AG04450 (cell line): ENCODE data around the gene SPATA18. TPM values are rescaled to one million over a fixed set of nuclear protein-coding genes. Genes with fewer than 3 reads are reported as not detected.
A peak's percentile ranks its signal among the peaks of the same experiment; 100 is the strongest.
"Not testable (repeated sequence)": the region's sequence is repeated elsewhere in the genome, so short reads cannot be mapped to it uniquely, and the experiment has no call there.

ENCODE experiments used
- CTCF ChIA-PET: fragments of 300-600, 350-600 bp; formaldehyde crosslinking; extraction: SDS; loops from one replicate; lab custom pipeline; 2022; ENCODE audit warnings: antibody characterized with exemption, inconsistent platforms; lab: Charles Lee
- POLR2A ChIA-PET: fragments of 350-600 bp; formaldehyde crosslinking; extraction: SDS; loops from one replicate; lab custom pipeline; 2021; ENCODE audit warnings: antibody characterized with exemption, inconsistent platforms; lab: Yijun Ruan, JAX
- DNase-seq: peaks from one replicate; pipeline ENCODE4 v3.0.0-alpha.2; 2011; ENCODE audit warnings: low read depth, low spot score
- H3K27ac ChIP-seq: one replicate; pipeline ENCODE4 v1.5.1; 2012; ENCODE audit warnings: low read depth, low read length, control low read depth
- H3K27me3 ChIP-seq: one replicate; pipeline ENCODE4 v1.6.0; 2012; ENCODE audit warnings: low read length; ENCODE audit not compliant: control insufficient read depth, insufficient read depth
- H3K4me3 ChIP-seq: 2 replicates; pipeline ENCODE4 v1.5.1; 2011; ENCODE audit warnings: mild to moderate bottlenecking, low read depth, low read length, control low read depth
- H3K9me3 ChIP-seq: 2 replicates; pipeline ENCODE4 v1.5.1; 2012; ENCODE audit warnings: low read length; ENCODE audit not compliant: control insufficient read depth, insufficient read depth
- CTCF ChIP-seq: IDR thresholded peaks from 2 replicates; pipeline ENCODE4 v1.5.1; 2011; ENCODE audit warnings: low read depth, low read length, control low read depth, inconsistent platforms
- polyA plus RNA-seq: library from polyadenylated mRNA; depleted of rRNA; stranded (reverse); fragments of >200 nt; gene quantifications from 2 replicates; pipeline ENCODE4 v1.2.3, GENCODE V29; 2011

The SPATA18 gene
- polyA plus RNA-seq, 1 experiment: 12.7 TPM

- no peak for DNase-seq
- TF ChIP-seq CTCF: no peak
- H3K9me3 ChIP-seq: peaks cover 3% of the 10 kb centered on the region; the same call in 1 of the 2 replicates
- peaks cover 14% of the 10 kb centered on the region for H3K27me3 ChIP-seq
- H3K27ac ChIP-seq: no peak overlapping the region
- ChIA-PET CTCF (no interaction called here), POLR2A (no interaction called here)
- H3K4me3 ChIP-seq: no peak overlapping the region
These were observed 25.6 kb downstream of the SPATA18 start for GRCh38 chr4:52076731-52077130.

GRCh38 chr4:52079659-52080058, 28.6 kb downstream of the SPATA18 start:
- TF ChIP-seq CTCF: no peak
- Histone ChIP-seq H3K27me3 (peaks cover 9% of the 10 kb centered on the region), H3K4me3 (no peak overlapping the region), H3K9me3 (peaks cover 3% of the 10 kb centered on the region; the same call in 1 of the 2 replicates), H3K27ac (no peak overlapping the region)
- no peak for DNase-seq
- ChIA-PET POLR2A (no interaction called here), CTCF (no interaction called here)

- ChIA-PET CTCF (no interaction called here), POLR2A (no interaction called here)
- no peak overlapping the region for H3K4me3 ChIP-seq
- DNase-seq: no peak
- H3K27me3 ChIP-seq: peaks cover 7% of the 10 kb centered on the region
- no peak overlapping the region for H3K27ac ChIP-seq
- H3K9me3 ChIP-seq: peaks cover 3% of the 10 kb centered on the region; the same call in 1 of the 2 replicates
- no peak for TF ChIP-seq CTCF
These were observed 30.1 kb downstream of the SPATA18 start for GRCh38 chr4:52081216-52081615.

GRCh38 chr4:52086425-52086824, 35.3 kb downstream of the SPATA18 start:
- H3K27ac ChIP-seq, POLR2A ChIA-PET, CTCF ChIA-PET, H3K4me3 ChIP-seq, H3K27me3 ChIP-seq, H3K9me3 ChIP-seq, DNase-seq: not testable (repeated sequence)

- no peak overlapping the region for H3K4me3 ChIP-seq
- peak; percentile 21 for DNase-seq
- TF ChIP-seq CTCF: no peak
- H3K27me3 ChIP-seq: no peaks in the 10 kb centered on the region
- no peaks in the 10 kb centered on the region for H3K9me3 ChIP-seq
- no peak overlapping the region for H3K27ac ChIP-seq
- POLR2A ChIA-PET: no interaction called here
- CTCF ChIA-PET: interaction anchor here (1.3 kb wide), 1 partner anchor 12 kb away, joined by 3 read pairs; no protein-coding TSS in a partner anchor
These were observed 40.7 kb downstream of the SPATA18 start for GRCh38 chr4:52091801-52092200.

GRCh38 chr4:52093466-52093865, 42.4 kb downstream of the SPATA18 start:
- ChIA-PET CTCF (no interaction called here), POLR2A (no interaction called here)
- no peaks in the 10 kb centered on the region for H3K27me3 ChIP-seq
- no peaks in the 10 kb centered on the region for H3K9me3 ChIP-seq
- no peak for DNase-seq
- no peak overlapping the region for H3K27ac ChIP-seq
- H3K4me3 ChIP-seq: no peak overlapping the region
- TF ChIP-seq CTCF: no peak
